OCI-LY1 (cell line): ENCODE measurements around the gene SLAMF7.
"Not testable (repeated sequence)": the region's sequence is repeated elsewhere in the genome, so short reads cannot be mapped to it uniquely, and the experiment has no call there.

Experiments
- H2AFZ ChIP-seq: fragments of 200-600 bp; sonication (generic), shearing (Covaris generic); 2 replicates; pipeline ENCODE4 v1.6.0; 2014; ENCODE audit warnings: antibody characterized with exemption, mild to moderate bottlenecking, low read length
- H3F3A ChIP-seq: fragments of 200-600 bp; sonication (generic), shearing (Covaris generic); 2 replicates; pipeline ENCODE4 v1.6.0; 2014; ENCODE audit warnings: mild to moderate bottlenecking, antibody characterized with exemption, low read length, moderate library complexity; ENCODE audit not compliant: insufficient read depth
- H3K27ac ChIP-seq: fragments of 200-600 bp; sonication (generic); 2 replicates; pipeline ENCODE4 v1.5.1; 2014; ENCODE audit warnings: low read length, mixed run types, mild to moderate bottlenecking, low read depth; ENCODE audit not compliant: poor library complexity, severe bottlenecking
- H3K27me3 ChIP-seq: fragments of 200-600 bp; sonication (generic); 2 replicates; pipeline ENCODE4 v1.6.0; 2014; ENCODE audit warnings: antibody characterized with exemption, mild to moderate bottlenecking, low read length, moderate library complexity; ENCODE audit not compliant: insufficient read depth
- H3K36me3 ChIP-seq: fragments of 200-600 bp; sonication (generic); 2 replicates; pipeline ENCODE4 v1.6.1; 2014; ENCODE audit warnings: mild to moderate bottlenecking, antibody characterized with exemption, low read length, moderate library complexity, mixed read lengths; ENCODE audit not compliant: insufficient read depth
- H3K4me1 ChIP-seq: fragments of 200-600 bp; sonication (generic); 2 replicates; pipeline ENCODE4 v1.5.1; 2014; ENCODE audit warnings: mild to moderate bottlenecking, low read length, moderate library complexity; ENCODE audit not compliant: insufficient read depth, severe bottlenecking
- H3K4me2 ChIP-seq: fragments of 200-600 bp; sonication (generic), shearing (Covaris generic); 2 replicates; pipeline ENCODE4 v1.6.1; 2014; ENCODE audit warnings: low read length
- H3K4me3 ChIP-seq: fragments of 200-600 bp; sonication (generic); 2 replicates; pipeline ENCODE4 v1.5.1; 2014; ENCODE audit warnings: low read length, low read depth, mild to moderate bottlenecking, mixed read lengths; ENCODE audit not compliant: poor library complexity, severe bottlenecking
- H3K79me2 ChIP-seq: fragments of 200-600 bp; shearing (Covaris generic); 2 replicates; pipeline ENCODE4 v1.6.1; 2016; ENCODE audit warnings: mixed run types, low read length, mixed read lengths; ENCODE audit not compliant: insufficient read depth
- H3K9ac ChIP-seq: fragments of 200-600 bp; sonication (generic), shearing (Covaris generic); 2 replicates; pipeline ENCODE4 v1.6.1; 2014; ENCODE audit warnings: mild to moderate bottlenecking, low read length, mixed read lengths
- H3K9me2 ChIP-seq: fragments of 200-600 bp; sonication (generic), shearing (Covaris generic); 2 replicates; pipeline ENCODE4 v1.6.1; 2014; ENCODE audit warnings: low read depth, mild to moderate bottlenecking, low read length, mixed read lengths
- H3K9me3 ChIP-seq: fragments of 200-600 bp; shearing (Covaris generic); 2 replicates; pipeline ENCODE4 v1.6.1; 2014; ENCODE audit warnings: low read length, mixed read lengths
- H4K20me1 ChIP-seq: fragments of 200-600 bp; sonication (generic), shearing (Covaris generic); 2 replicates; pipeline ENCODE4 v1.6.0; 2016; ENCODE audit warnings: mild to moderate bottlenecking, low read length; ENCODE audit not compliant: insufficient read depth
- CTCF ChIP-seq: fragments of 200-600 bp; sonication (generic), shearing (Covaris generic); IDR thresholded peaks from 2 replicates; pipeline ENCODE4 v1.5.1; 2017; ENCODE audit warnings: mild to moderate bottlenecking, antibody characterized with exemption, low read length, moderate library complexity, mixed read lengths
- EZH2 ChIP-seq: fragments of 200-600 bp; sonication (generic), shearing (Covaris generic); IDR thresholded peaks from 2 replicates; pipeline ENCODE4 v1.8.0; 2017; ENCODE audit warnings: borderline replicate concordance, mixed run types, mild to moderate bottlenecking, antibody characterized with exemption, low read length, moderate library complexity, mixed read lengths

SLAMF7 gene

GRCh38 chr1:160711602-160712311 is 27.3 kb upstream of the SLAMF7 start, which contains the start of gene CD48:
CD48 (minus strand) TSS chr1:160711822; CDS start chr1:160711763, 59 bp downstream.
- no peaks in the 10 kb centered on the region for H3K9me2 ChIP-seq
- H3K27ac ChIP-seq = peak within 1 kb of the TSS; percentile 93
- H3K4me3 ChIP-seq = peak within 1 kb of the TSS; percentile 80
- no peaks in the 10 kb centered on the region for H3K9me3 ChIP-seq
- H3K27me3 ChIP-seq = no peaks in the 10 kb centered on the region
- H3K4me2 ChIP-seq = peak within 1 kb of the TSS; percentile 90
- H4K20me1 ChIP-seq = no peaks in the 10 kb centered on the region
- peaks cover 45% of the 10 kb centered on the region for H3K79me2 ChIP-seq
- no peaks in the 10 kb centered on the region for H3F3A ChIP-seq
- no peaks in the 10 kb centered on the region for H3K36me3 ChIP-seq
- no peak within 1 kb of the TSS for H2AFZ ChIP-seq
- TF ChIP-seq CTCF (no peak), EZH2 (no peak)
- peak within 1 kb of the TSS; percentile 95 for H3K9ac ChIP-seq
- peaks cover 66% of the 10 kb centered on the region for H3K4me1 ChIP-seq

- H4K20me1 ChIP-seq, H2AFZ ChIP-seq, H3F3A ChIP-seq, H3K4me3 ChIP-seq, H3K9me3 ChIP-seq, H3K27me3 ChIP-seq, H3K36me3 ChIP-seq, H3K9me2 ChIP-seq: not testable (repeated sequence)
- Histone ChIP-seq H3K79me2 (peaks cover 40% of the 10 kb centered on the region), H3K27ac (peak overlapping the region; percentile 93), H3K9ac (peak overlapping the region; percentile 95; the same call in 1 of the 2 replicates), H3K4me1 (peaks cover 58% of the 10 kb centered on the region), H3K4me2 (peak overlapping the region; percentile 90)
Measured at GRCh38 chr1:160712525-160713080, 26.4 kb upstream of the SLAMF7 start.

GRCh38 chr1:160713161-160713560 is 25.9 kb upstream of the SLAMF7 start:
- no peak overlapping the region for H3K4me3 ChIP-seq
- no peak for TF ChIP-seq EZH2
- H3K27ac ChIP-seq = no peak overlapping the region
- no peak overlapping the region; the same call in 1 of the 2 replicates for H3K4me2 ChIP-seq
- H3K9ac ChIP-seq = no peak overlapping the region
- H3K9me2 ChIP-seq = no peaks in the 10 kb centered on the region
- no peaks in the 10 kb centered on the region for H4K20me1 ChIP-seq
- H3K9me3 ChIP-seq = no peaks in the 10 kb centered on the region
- peaks cover 52% of the 10 kb centered on the region for H3K4me1 ChIP-seq
- no peaks in the 10 kb centered on the region for H3F3A ChIP-seq
- H3K27me3 ChIP-seq = no peaks in the 10 kb centered on the region
- peaks cover 34% of the 10 kb centered on the region for H3K79me2 ChIP-seq
- no peak overlapping the region for H2AFZ ChIP-seq
- H3K36me3 ChIP-seq = no peaks in the 10 kb centered on the region

- Histone ChIP-seq H3K79me2 (peaks cover 25% of the 10 kb centered on the region), H3K4me1 (peaks cover 42% of the 10 kb centered on the region)
- H3K4me3 ChIP-seq, H3F3A ChIP-seq, H2AFZ ChIP-seq, H3K36me3 ChIP-seq, H3K27me3 ChIP-seq, H3K9me3 ChIP-seq, H3K9ac ChIP-seq, H4K20me1 ChIP-seq, H3K27ac ChIP-seq, H3K4me2 ChIP-seq, H3K9me2 ChIP-seq: not testable (repeated sequence)
Measured at GRCh38 chr1:160714034-160714648, 24.9 kb upstream of the SLAMF7 start.
